ENCODE measurements around the gene CD6.

DNA sequence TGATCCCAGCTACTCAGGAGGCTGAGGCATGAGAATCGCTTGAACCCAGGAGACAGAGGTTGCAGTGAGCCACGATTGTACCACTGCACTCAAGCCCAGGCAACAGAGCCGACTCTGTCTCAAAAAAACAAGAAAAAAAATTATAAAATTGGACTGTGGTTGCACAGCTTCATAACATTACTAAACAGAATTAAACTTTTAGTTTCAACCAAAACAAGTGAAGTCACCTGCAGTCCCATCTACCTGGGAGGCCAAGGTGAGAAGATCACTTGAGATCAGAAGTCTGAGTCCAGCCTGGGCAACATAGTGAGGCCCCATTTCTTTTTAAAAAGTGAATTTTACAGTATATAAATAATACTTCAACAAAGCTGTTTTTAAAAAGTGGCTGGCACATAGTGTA is 83.0 kb downstream of the CD6 start:
- TF ChIP-seq TAF1 (IDR thresholded peaks at IDR 0.05; ENCODE audit: low read depth, low read length) (no peak), POLR2AphosphoS5 (IDR thresholded peaks at IDR 0.05; ENCODE audit: low read depth, low read length) (no peak), POLR2A (IDR thresholded peaks at IDR 0.05; ENCODE audit: control extremely low read depth in 1 of 2, low read depth in 2 of 2, low read length in 2 of 2) (no peak), CREB1 (IDR thresholded peaks at IDR 0.05) (no peak)
- TF ChIP-seq, protein P1, sequence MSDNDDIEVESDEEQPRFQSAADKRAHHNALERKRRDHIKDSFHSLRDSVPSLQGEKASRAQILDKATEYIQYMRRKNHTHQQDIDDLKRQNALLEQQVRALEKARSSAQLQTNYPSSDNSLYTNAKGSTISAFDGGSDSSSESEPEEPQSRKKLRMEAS (IDR thresholded peaks at IDR 0.05): no peak

All from H1 (cell line).